ENCODE data around the gene CRKL.

GRCh38 chr22:20953668-20954500 is 36.7 kb downstream of the CRKL start:
- TF ChIP-seq, protein P1, sequence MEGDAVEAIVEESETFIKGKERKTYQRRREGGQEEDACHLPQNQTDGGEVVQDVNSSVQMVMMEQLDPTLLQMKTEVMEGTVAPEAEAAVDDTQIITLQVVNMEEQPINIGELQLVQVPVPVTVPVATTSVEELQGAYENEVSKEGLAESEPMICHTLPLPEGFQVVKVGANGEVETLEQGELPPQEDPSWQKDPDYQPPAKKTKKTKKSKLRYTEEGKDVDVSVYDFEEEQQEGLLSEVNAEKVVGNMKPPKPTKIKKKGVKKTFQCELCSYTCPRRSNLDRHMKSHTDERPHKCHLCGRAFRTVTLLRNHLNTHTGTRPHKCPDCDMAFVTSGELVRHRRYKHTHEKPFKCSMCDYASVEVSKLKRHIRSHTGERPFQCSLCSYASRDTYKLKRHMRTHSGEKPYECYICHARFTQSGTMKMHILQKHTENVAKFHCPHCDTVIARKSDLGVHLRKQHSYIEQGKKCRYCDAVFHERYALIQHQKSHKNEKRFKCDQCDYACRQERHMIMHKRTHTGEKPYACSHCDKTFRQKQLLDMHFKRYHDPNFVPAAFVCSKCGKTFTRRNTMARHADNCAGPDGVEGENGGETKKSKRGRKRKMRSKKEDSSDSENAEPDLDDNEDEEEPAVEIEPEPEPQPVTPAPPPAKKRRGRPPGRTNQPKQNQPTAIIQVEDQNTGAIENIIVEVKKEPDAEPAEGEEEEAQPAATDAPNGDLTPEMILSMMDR (IDR thresholded peaks at IDR 0.05; ENCODE audit: low read depth, low read length, poor library complexity, severe bottlenecking), result no peak
- TF ChIP-seq EZH2phosphoT487 (IDR thresholded peaks at IDR 0.05; ENCODE audit: borderline replicate concordance, low read length), result no peak
